PC-9 (cell line): ENCODE data around the gene FUT4.

Experiments
- EZH2 ChIP-seq: fragments of 200-600 bp; sonication (generic); IDR thresholded peaks from 2 replicates; pipeline ENCODE4 v1.8.0; 2017; ENCODE audit warnings: antibody characterized with exemption, low read depth
- TF ChIP-seq, protein P1 (sequence below): fragments of 200-600 bp; sonication (generic); conservative IDR thresholded peaks from 2 replicates; pipeline ENCODE4 v1.6.1; 2017; ENCODE audit warnings: mixed run types, antibody characterized with exemption, mild to moderate bottlenecking, moderate library complexity

DNA sequence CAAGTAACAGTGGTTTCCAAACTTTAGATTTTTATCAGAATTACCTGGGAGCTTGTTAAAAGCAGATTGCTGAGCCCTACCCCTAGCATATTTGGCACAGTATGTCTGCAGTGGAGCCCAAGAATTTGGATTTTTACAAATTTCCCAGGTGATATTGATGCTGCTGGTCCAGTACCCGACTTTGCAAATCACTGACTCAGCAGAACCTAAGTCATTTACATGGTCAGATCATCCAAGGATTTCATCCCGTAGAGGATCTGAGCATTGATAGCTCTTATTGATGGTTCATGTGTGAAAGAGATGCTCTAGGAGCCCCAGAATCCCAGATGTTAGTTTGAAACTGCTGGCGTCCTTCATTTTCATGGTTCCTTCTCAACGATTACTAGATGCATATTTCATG, 25.4 kb upstream of the FUT4 start:
- TF ChIP-seq EZH2, result no peak
- TF ChIP-seq, protein P1, sequence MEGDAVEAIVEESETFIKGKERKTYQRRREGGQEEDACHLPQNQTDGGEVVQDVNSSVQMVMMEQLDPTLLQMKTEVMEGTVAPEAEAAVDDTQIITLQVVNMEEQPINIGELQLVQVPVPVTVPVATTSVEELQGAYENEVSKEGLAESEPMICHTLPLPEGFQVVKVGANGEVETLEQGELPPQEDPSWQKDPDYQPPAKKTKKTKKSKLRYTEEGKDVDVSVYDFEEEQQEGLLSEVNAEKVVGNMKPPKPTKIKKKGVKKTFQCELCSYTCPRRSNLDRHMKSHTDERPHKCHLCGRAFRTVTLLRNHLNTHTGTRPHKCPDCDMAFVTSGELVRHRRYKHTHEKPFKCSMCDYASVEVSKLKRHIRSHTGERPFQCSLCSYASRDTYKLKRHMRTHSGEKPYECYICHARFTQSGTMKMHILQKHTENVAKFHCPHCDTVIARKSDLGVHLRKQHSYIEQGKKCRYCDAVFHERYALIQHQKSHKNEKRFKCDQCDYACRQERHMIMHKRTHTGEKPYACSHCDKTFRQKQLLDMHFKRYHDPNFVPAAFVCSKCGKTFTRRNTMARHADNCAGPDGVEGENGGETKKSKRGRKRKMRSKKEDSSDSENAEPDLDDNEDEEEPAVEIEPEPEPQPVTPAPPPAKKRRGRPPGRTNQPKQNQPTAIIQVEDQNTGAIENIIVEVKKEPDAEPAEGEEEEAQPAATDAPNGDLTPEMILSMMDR, result no peak
